GM12878 (cell line): ENCODE data around the gene MALT1. TPM values are rescaled to one million over a fixed set of nuclear protein-coding genes. Genes with fewer than 3 reads are reported as not detected.

ENCODE experiments used
- ATAC-seq: fragments of 200-7000 bp; cut with Tn5 transposase; 3 replicates; pipeline ENCODE4 v1.9.1; 2020; ENCODE audit warnings: mild to moderate bottlenecking, moderate library complexity
- BruUV-seq: library from RNA; stranded (reverse); fragments of 400-500 nt; replicated peaks from 2 replicates; lab custom pipeline; 2021; lab: Mats Ljungman, UMichigan
- CTCF ChIA-PET: fragments of 300-600 bp; sonication (Branson Sonifier 250); formaldehyde crosslinking; extraction: SDS; loops from one replicate; lab custom pipeline; 2021; ENCODE audit warnings: inconsistent platforms; lab: Yijun Ruan, JAX
- POLR2A ChIA-PET: fragments of 350-600 bp; formaldehyde crosslinking; extraction: SDS; loops from one replicate; lab custom pipeline; 2021; ENCODE audit warnings: inconsistent platforms; lab: Charles Lee
- RAD21 ChIA-PET: fragments of 300-600 bp; sonication (Branson Sonifier 250); formaldehyde crosslinking; loops from one replicate; lab custom pipeline; 2023; ENCODE audit warnings: antibody characterized with exemption; ENCODE audit not compliant: unreplicated experiment; lab: Charles Lee
- SMC1A ChIA-PET: fragments of 300-600 bp; sonication (Branson Sonifier 250); formaldehyde crosslinking; loops from one replicate; lab custom pipeline; 2023; ENCODE audit not compliant: unreplicated experiment, uncharacterized antibody; lab: Charles Lee
- DNase-seq: peaks from one replicate; pipeline ENCODE4 v3.0.0-alpha.2; 2011; ENCODE audit warnings: low read depth, low spot score
- FAIRE-seq: peaks from 3 replicates; lab custom pipeline; 2011; peaks lifted over from hg19 to GRCh38; lab: Jason Lieb, UNC
- H2AFZ ChIP-seq: 2 replicates; pipeline ENCODE4 v1.6.0; 2011; ENCODE audit warnings: low read depth, low read length, control low read depth; ENCODE audit not compliant: control insufficient read depth
- H3K27ac ChIP-seq: 2 replicates; pipeline ENCODE4 v1.5.1; 2011; ENCODE audit warnings: control low read depth; ENCODE audit not compliant: control insufficient read depth, insufficient read depth
- H3K27me3 ChIP-seq, 2 experiments: replicated peaks in 1 of 2; 2 replicates each; pipeline versions ENCODE4 v1.6.0 to v1.6.1; 2011; ENCODE audit warnings: low read length in 1 of 2; ENCODE audit not compliant: control insufficient read depth in 2 of 2, insufficient read depth in 2 of 2
- H3K36me3 ChIP-seq, 2 experiments: 2 replicates each; pipeline ENCODE4 v1.5.1; 2011; ENCODE audit warnings: low read length in 1 of 2; ENCODE audit not compliant: control insufficient read depth in 2 of 2, insufficient read depth in 2 of 2
- H3K4me1 ChIP-seq: 2 replicates; pipeline ENCODE4 v1.6.1; 2011; ENCODE audit warnings: mild to moderate bottlenecking, low read length, moderate library complexity, mixed read lengths; ENCODE audit not compliant: control insufficient read depth, insufficient read depth
- H3K4me2 ChIP-seq: 2 replicates; pipeline ENCODE4 v1.6.0; 2011; ENCODE audit warnings: control low read depth; ENCODE audit not compliant: control insufficient read depth, insufficient read depth
- H3K4me3 ChIP-seq: fragments of 200-600 bp; sonication (generic); 2 replicates; pipeline ENCODE4 v1.5.1; 2016
- H3K79me2 ChIP-seq: 2 replicates; pipeline ENCODE4 v1.6.0; 2011; ENCODE audit warnings: low read length; ENCODE audit not compliant: control insufficient read depth, insufficient read depth
- H3K9ac ChIP-seq: 2 replicates; pipeline ENCODE4 v1.8.0; 2011; ENCODE audit warnings: low read length, control low read depth, mixed read lengths; ENCODE audit not compliant: control insufficient read depth, insufficient read depth
- H3K9me3 ChIP-seq: replicated peaks from 3 replicates; pipeline ENCODE4 v1.5.1; 2011; ENCODE audit warnings: mild to moderate bottlenecking, low read length; ENCODE audit not compliant: control insufficient read depth, insufficient read depth
- H4K20me1 ChIP-seq: 2 replicates; pipeline ENCODE4 v1.6.0; 2011; ENCODE audit not compliant: control insufficient read depth, insufficient read depth
- CBFB ChIP-seq: IDR thresholded peaks from 2 replicates; pipeline ENCODE4 v1.6.1; 2016; ENCODE audit warnings: antibody characterized with exemption, low read depth
- CBX3 ChIP-seq: fragments of 200-600 bp; sonication (generic); IDR thresholded peaks from 2 replicates; pipeline ENCODE4 v1.6.1; 2016; ENCODE audit warnings: low read depth, borderline replicate concordance
- ESRRA ChIP-seq: IDR thresholded peaks from 2 replicates; pipeline ENCODE4 v1.6.1; 2012; ENCODE audit warnings: mild to moderate bottlenecking, low read length, improper control_type of control experiment
- ETV6 ChIP-seq, 2 experiments: fragments of 450-650 bp in 1 of 2; IDR thresholded peaks in 1 of 2; conservative IDR thresholded peaks in 1 of 2; 2 replicates each; pipeline ENCODE4 v1.6.1; 2014; ENCODE audit warnings: antibody characterized with exemption in 1 of 2, borderline replicate concordance in 1 of 2, low read depth in 1 of 2, mild to moderate bottlenecking in 1 of 2, moderate library complexity in 1 of 2
- IKZF1 ChIP-seq: fragments of 450-650 bp; conservative IDR thresholded peaks from 2 replicates; pipeline ENCODE4 v1.6.1; 2017; ENCODE audit warnings: antibody characterized with exemption, mild to moderate bottlenecking
- NFIC ChIP-seq: IDR thresholded peaks from 2 replicates; pipeline ENCODE4 v1.6.1; 2012; ENCODE audit warnings: low read depth, mild to moderate bottlenecking, inconsistent platforms, low read length, moderate library complexity
- SMARCA5 ChIP-seq: fragments of 450-650 bp; IDR thresholded peaks from 2 replicates; pipeline ENCODE4 v1.6.1; 2017; ENCODE audit warnings: mild to moderate bottlenecking
- SPI1 ChIP-seq: IDR thresholded peaks from 2 replicates; pipeline ENCODE4 v1.6.1; 2011; ENCODE audit warnings: low read depth, mild to moderate bottlenecking, low read length, moderate library complexity, borderline replicate concordance; ENCODE audit not compliant: insufficient read depth
- ZNF274 ChIP-seq: IDR thresholded peaks from one replicate; pipeline ENCODE4 v1.8.0; 2011; ENCODE audit not compliant: insufficient read length, insufficient read depth
- WGBS: methylation state at CpG from one replicate; pipeline ENCODE4 v1.1.6; 2016; ENCODE audit warnings: low lambda C conversion rate; ENCODE audit not compliant: insufficient replicate concordance, insufficient coverage; ENCODE audit errors: missing lambda C conversion rate; 5-methylcytosine and 5-hydroxymethylcytosine counted together
- in situ Hi-C: fragments of 300-500 bp; cut with MboI; formaldehyde crosslinking; loops from 9 replicates; pipeline ENCODE4 v1.14.3; 2018; ENCODE audit warnings: mixed read lengths
- intact Hi-C: fragments of 100-400 bp; cut with micrococcal nuclease; formaldehyde crosslinking; loops from one replicate; pipeline ENCODE4 v1.14.2; 2022; ENCODE audit not compliant: unreplicated experiment
- polyA plus RNA-seq, 11 experiments: library from polyadenylated mRNA; depleted of rRNA in 4 of 11; unstranded in 6 of 11; stranded (reverse) in 5 of 11; fragments of >200 nt; fragmentation: Nextera tagmentation in 4 of 11; fragmentation: Illumina TruSeq in 1 of 11; extraction: Ambion mirVana in 4 of 11; extraction: Trizol in 1 of 11; gene quantifications; 1 replicate in 1 of 11; 2 replicates in 10 of 11; pipeline versions ENCODE4 v1.2.1 to v1.2.3, GENCODE V29; 2011 to 2016; ENCODE audit warnings: inconsistent platforms in 2 of 11, missing spikeins in 2 of 11, low read depth in 1 of 11
- total RNA-seq, 4 experiments: library from RNA; depleted of rRNA in 3 of 4; stranded (reverse); fragments of >200 nt in 3 of 4; fragmentation: Illumina TruSeq in 1 of 4; extraction: Trizol in 1 of 4; gene quantifications; 2 replicates each; pipeline versions ENCODE4 v1.2.1 to v1.2.3, GENCODE V29; 2013 to 2021
- TF ChIP-seq, protein P1 (sequence below): fragments of 450-650 bp; formaldehyde crosslinking; IDR thresholded peaks from 2 replicates; pipeline ENCODE4 v1.5.0; 2022; ENCODE audit warnings: mild to moderate bottlenecking, missing genetic modification characterization
- TF ChIP-seq, protein P2 (sequence below): IDR thresholded peaks from 2 replicates; pipeline ENCODE4 v1.6.1; 2011; ENCODE audit warnings: low read depth, low read length, improper control_type of control experiment, borderline replicate concordance
- TF ChIP-seq, protein P3 (sequence below): fragments of 450-650 bp; IDR thresholded peaks from 2 replicates; pipeline ENCODE4 v1.6.1; 2017; ENCODE audit warnings: borderline replicate concordance
- TF ChIP-seq, protein P4 (sequence below): fragments of 450-650 bp; IDR thresholded peaks from 2 replicates; pipeline ENCODE4 v1.6.1; 2017; ENCODE audit warnings: mild to moderate bottlenecking

Gene MALT1
- total and polyA plus RNA-seq, 10 of the 15 experiments (the other 5 are each of a cell fraction or from before 2014, with no cell fraction given), result 17.6 to 126 (median 45.4) TPM

DNA sequence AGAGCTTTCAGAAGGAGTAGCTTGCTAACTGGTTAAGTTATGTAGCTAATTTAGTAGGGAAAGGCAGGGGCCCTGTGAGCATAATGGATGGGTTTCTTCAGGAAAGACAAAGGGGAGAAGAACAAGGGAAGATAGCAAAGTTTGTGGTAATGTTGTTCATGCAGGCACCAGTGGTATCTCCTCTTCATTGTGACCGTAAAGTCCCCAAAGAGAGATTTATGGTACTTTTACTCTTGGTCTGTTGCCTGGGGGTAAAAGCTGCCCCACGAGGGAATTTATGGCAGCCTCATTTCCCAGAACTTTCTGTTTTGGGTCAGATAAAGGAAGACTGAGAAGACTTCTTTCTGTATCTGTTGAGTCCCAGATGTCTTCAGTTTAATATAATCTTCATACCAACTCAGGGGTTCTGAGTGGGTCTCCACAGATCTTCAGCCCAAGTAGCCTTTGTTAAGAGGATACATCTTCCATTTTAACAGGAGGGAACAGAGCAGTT lies 27.5 kb downstream of the MALT1 start:
- Histone ChIP-seq H3K79me2 (peaks cover 22% of the 10 kb centered on the region), H3K4me2 (no peak overlapping the region), H3K4me3 (no peak overlapping the region), H3K9ac (no peak overlapping the region), H3K4me1 (no peaks in the 10 kb centered on the region; the same call in 1 of the 2 replicates), H3K27me3 (no peaks in the 10 kb centered on the region), H3K36me3 (peaks cover 11 to 50% of the 10 kb centered on the region in 2 experiments), H4K20me1 (no peaks in the 10 kb centered on the region), H3K9me3 (no peaks in the 10 kb centered on the region; the same call in 2 of the 3 replicates), H2AFZ (no peak overlapping the region), H3K27ac (no peak overlapping the region)
- CTCF ChIA-PET, result interaction anchor here (0.8 to 1.1 kb wide), 3 partner anchors 9 to 65 kb away, joined by 3 to 4 read pairs (median 4); no protein-coding TSS in a partner anchor
- SMC1A ChIA-PET, result interaction anchor here (0.9 to 6.1 kb wide), 5 partner anchors 12 to 64 kb away, joined by 3 to 44 read pairs (median 4); no protein-coding TSS in a partner anchor
- FAIRE-seq, result no peak
- no peak for ATAC-seq
- BruUV-seq, result TSS peak; percentile 22
- 50% methylated on average over 2 of the region's 2 CpGs for WGBS
- in situ Hi-C loops (no loop called here), intact Hi-C loops (no loop called here)
- RAD21 ChIA-PET, result no interaction called here
- POLR2A ChIA-PET, result interaction anchor here (1.4 kb wide), 1 partner anchor 38 kb away, joined by 3 read pairs; no protein-coding TSS in a partner anchor
- DNase-seq, result no peak
- TF ChIP-seq, protein P1, sequence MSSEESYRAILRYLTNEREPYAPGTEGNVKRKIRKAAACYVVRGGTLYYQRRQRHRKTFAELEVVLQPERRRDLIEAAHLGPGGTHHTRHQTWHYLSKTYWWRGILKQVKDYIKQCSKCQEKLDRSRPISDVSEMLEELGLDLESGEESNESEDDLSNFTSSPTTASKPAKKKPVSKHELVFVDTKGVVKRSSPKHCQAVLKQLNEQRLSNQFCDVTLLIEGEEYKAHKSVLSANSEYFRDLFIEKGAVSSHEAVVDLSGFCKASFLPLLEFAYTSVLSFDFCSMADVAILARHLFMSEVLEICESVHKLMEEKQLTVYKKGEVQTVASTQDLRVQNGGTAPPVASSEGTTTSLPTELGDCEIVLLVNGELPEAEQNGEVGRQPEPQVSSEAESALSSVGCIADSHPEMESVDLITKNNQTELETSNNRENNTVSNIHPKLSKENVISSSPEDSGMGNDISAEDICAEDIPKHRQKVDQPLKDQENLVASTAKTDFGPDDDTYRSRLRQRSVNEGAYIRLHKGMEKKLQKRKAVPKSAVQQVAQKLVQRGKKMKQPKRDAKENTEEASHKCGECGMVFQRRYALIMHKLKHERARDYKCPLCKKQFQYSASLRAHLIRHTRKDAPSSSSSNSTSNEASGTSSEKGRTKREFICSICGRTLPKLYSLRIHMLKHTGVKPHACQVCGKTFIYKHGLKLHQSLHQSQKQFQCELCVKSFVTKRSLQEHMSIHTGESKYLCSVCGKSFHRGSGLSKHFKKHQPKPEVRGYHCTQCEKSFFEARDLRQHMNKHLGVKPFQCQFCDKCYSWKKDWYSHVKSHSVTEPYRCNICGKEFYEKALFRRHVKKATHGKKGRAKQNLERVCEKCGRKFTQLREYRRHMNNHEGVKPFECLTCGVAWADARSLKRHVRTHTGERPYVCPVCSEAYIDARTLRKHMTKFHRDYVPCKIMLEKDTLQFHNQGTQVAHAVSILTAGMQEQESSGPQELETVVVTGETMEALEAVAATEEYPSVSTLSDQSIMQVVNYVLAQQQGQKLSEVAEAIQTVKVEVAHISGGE (CRISPR knock-in tag), result no peak
- TF ChIP-seq ESRRA (no peak), SMARCA5 (no peak), ETV6 (conservative IDR thresholded peaks at IDR 0.05 in 1 of 2, IDR thresholded peaks at IDR 0.05 in 1 of 2; ENCODE audit: borderline replicate concordance in 1 of 2, low read depth in 1 of 2) (no peak), CBX3 (no peak), IKZF1 (no peak), NFIC (no peak), ZNF274 (no peak), SPI1 (no peak), CBFB (no peak)
- TF ChIP-seq, protein P2, sequence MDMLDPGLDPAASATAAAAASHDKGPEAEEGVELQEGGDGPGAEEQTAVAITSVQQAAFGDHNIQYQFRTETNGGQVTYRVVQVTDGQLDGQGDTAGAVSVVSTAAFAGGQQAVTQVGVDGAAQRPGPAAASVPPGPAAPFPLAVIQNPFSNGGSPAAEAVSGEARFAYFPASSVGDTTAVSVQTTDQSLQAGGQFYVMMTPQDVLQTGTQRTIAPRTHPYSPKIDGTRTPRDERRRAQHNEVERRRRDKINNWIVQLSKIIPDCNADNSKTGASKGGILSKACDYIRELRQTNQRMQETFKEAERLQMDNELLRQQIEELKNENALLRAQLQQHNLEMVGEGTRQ, result no peak
- TF ChIP-seq, protein P3, sequence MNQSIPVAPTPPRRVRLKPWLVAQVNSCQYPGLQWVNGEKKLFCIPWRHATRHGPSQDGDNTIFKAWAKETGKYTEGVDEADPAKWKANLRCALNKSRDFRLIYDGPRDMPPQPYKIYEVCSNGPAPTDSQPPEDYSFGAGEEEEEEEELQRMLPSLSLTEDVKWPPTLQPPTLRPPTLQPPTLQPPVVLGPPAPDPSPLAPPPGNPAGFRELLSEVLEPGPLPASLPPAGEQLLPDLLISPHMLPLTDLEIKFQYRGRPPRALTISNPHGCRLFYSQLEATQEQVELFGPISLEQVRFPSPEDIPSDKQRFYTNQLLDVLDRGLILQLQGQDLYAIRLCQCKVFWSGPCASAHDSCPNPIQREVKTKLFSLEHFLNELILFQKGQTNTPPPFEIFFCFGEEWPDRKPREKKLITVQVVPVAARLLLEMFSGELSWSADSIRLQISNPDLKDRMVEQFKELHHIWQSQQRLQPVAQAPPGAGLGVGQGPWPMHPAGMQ, result no peak
- TF ChIP-seq, protein P4, sequence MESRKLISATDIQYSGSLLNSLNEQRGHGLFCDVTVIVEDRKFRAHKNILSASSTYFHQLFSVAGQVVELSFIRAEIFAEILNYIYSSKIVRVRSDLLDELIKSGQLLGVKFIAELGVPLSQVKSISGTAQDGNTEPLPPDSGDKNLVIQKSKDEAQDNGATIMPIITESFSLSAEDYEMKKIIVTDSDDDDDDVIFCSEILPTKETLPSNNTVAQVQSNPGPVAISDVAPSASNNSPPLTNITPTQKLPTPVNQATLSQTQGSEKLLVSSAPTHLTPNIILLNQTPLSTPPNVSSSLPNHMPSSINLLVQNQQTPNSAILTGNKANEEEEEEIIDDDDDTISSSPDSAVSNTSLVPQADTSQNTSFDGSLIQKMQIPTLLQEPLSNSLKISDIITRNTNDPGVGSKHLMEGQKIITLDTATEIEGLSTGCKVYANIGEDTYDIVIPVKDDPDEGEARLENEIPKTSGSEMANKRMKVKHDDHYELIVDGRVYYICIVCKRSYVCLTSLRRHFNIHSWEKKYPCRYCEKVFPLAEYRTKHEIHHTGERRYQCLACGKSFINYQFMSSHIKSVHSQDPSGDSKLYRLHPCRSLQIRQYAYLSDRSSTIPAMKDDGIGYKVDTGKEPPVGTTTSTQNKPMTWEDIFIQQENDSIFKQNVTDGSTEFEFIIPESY, result no peak
